H1 (cell line): ENCODE results near the gene KLHDC4. TPM values are rescaled to one million over a fixed set of nuclear protein-coding genes. Genes with fewer than 3 reads are reported as not detected.

ENCODE experiments used
- CTCF ChIA-PET: fragments of 300-600 bp; sonication (Branson Sonifier 250); formaldehyde crosslinking; loops from one replicate; lab custom pipeline; 2021; ENCODE audit not compliant: partially characterized antibody; lab: Charles Lee
- POLR2A ChIA-PET: fragments of 300-600 bp; sonication (Branson Sonifier 250); formaldehyde crosslinking; loops from one replicate; lab custom pipeline; 2021; ENCODE audit warnings: inconsistent platforms; ENCODE audit not compliant: partially characterized antibody; lab: Charles Lee
- DNase-seq, 2 experiments: peaks; one replicate each; pipeline versions ENCODE4 v3.0.0 to v3.0.0-alpha.2; 2010 to 2022; ENCODE audit warnings: low spot score in 2 of 2, low read depth in 1 of 2, mixed read lengths in 1 of 2
- FAIRE-seq: peaks from 2 replicates; lab custom pipeline; 2011; peaks lifted over from hg19 to GRCh38; lab: Jason Lieb, UNC
- H2AFZ ChIP-seq: 2 replicates; pipeline ENCODE4 v1.8.1; 2012; ENCODE audit warnings: low read length, inconsistent platforms
- H2AK5ac ChIP-seq: 2 replicates; pipeline ENCODE4 v1.6.1; 2013; ENCODE audit warnings: low read depth, low read length
- H2BK120ac ChIP-seq: replicated peaks from 2 replicates; pipeline ENCODE3; 2013; ENCODE audit warnings: low read depth, low read length, inconsistent platforms
- H2BK12ac ChIP-seq: 2 replicates; pipeline ENCODE4 v1.6.1; 2013; ENCODE audit warnings: low read depth, low read length
- H2BK15ac ChIP-seq: 2 replicates; pipeline ENCODE4 v1.6.1; 2013; ENCODE audit warnings: low read length
- H2BK20ac ChIP-seq: 2 replicates; pipeline ENCODE4 v1.6.1; 2013; ENCODE audit warnings: low read length
- H2BK5ac ChIP-seq: 2 replicates; pipeline ENCODE4 v1.6.1; 2013; ENCODE audit warnings: low read depth, low read length
- H3K14ac ChIP-seq: 2 replicates; pipeline ENCODE4 v1.6.1; 2013; ENCODE audit warnings: inconsistent platforms; ENCODE audit not compliant: insufficient read length
- H3K18ac ChIP-seq: 2 replicates; pipeline ENCODE4 v1.6.1; 2013; ENCODE audit warnings: low read length; ENCODE audit errors: extremely low read depth
- H3K23ac ChIP-seq: 2 replicates; pipeline ENCODE4 v1.6.1; 2013; ENCODE audit warnings: inconsistent platforms; ENCODE audit not compliant: insufficient read length
- H3K23me2 ChIP-seq: 2 replicates; pipeline ENCODE4 v1.6.1; 2013; ENCODE audit warnings: low read depth, low read length
- H3K27ac ChIP-seq: 2 replicates; pipeline ENCODE4 v1.6.1; 2011; ENCODE audit warnings: low read depth, low read length, inconsistent platforms
- H3K27me3 ChIP-seq, 4 experiments: replicated peaks in 1 of 4; 1 replicate in 1 of 4; 2 replicates in 3 of 4; pipeline versions ENCODE4 v1.6.1 to v1.8.1; 2011 to 2013; ENCODE audit warnings: low read length in 3 of 4, mild to moderate bottlenecking in 3 of 4, inconsistent platforms in 2 of 4, mixed read lengths in 2 of 4, moderate library complexity in 1 of 4; ENCODE audit not compliant: control insufficient read depth in 3 of 4, insufficient read depth in 3 of 4; ENCODE audit errors: extremely low read depth in 1 of 4
- H3K36me3 ChIP-seq, 4 experiments: 2 replicates each; pipeline versions ENCODE4 v1.6.1 to v1.8.1; 2011 to 2013; ENCODE audit warnings: mild to moderate bottlenecking in 4 of 4, low read length in 3 of 4, moderate library complexity in 2 of 4, control low read depth in 1 of 4, inconsistent platforms in 1 of 4; ENCODE audit not compliant: insufficient read depth in 4 of 4, control insufficient read depth in 2 of 4
- H3K4ac ChIP-seq: replicated peaks from 2 replicates; pipeline ENCODE3; 2013; ENCODE audit warnings: low read length, low read depth, mixed read lengths, inconsistent platforms; ENCODE audit not compliant: insufficient read length
- H3K4me1 ChIP-seq, 4 experiments: replicated peaks in 1 of 4; 1 replicate in 1 of 4; 2 replicates in 3 of 4; pipeline versions ENCODE4 v1.6.1 to v1.8.1; 2011 to 2013; ENCODE audit warnings: low read length in 3 of 4, inconsistent platforms in 2 of 4, mixed read lengths in 1 of 4; ENCODE audit not compliant: insufficient read depth in 4 of 4, control insufficient read depth in 3 of 4
- H3K4me2 ChIP-seq, 2 experiments: 2 replicates each; pipeline versions ENCODE4 v1.6.1 to v1.8.1; 2011 to 2013; ENCODE audit warnings: low read depth in 2 of 2, low read length in 2 of 2, control low read depth in 1 of 2, inconsistent platforms in 1 of 2, mild to moderate bottlenecking in 1 of 2; ENCODE audit not compliant: insufficient read depth in 1 of 2
- H3K4me3 ChIP-seq, 4 experiments: fragments of 200-600, 300-600 bp in 1 of 4; sonication (generic), shearing (Covaris generic), sonication (Bioruptor Twin) in 1 of 4; 2 replicates each; pipeline versions ENCODE4 v1.5.1 to v1.8.1; 2011 to 2016; ENCODE audit warnings: low read length in 4 of 4, low read depth in 3 of 4, control low read depth in 2 of 4, inconsistent platforms in 2 of 4, mild to moderate bottlenecking in 2 of 4, mixed read lengths in 1 of 4, moderate library complexity in 1 of 4; ENCODE audit not compliant: insufficient read depth in 2 of 4; ENCODE audit errors: extremely low read depth in 1 of 4
- H3K56ac ChIP-seq: replicated peaks from 2 replicates; pipeline ENCODE3; 2013; ENCODE audit warnings: low read depth, mild to moderate bottlenecking, mixed read lengths, low read length, inconsistent platforms; ENCODE audit not compliant: insufficient read length
- H3K79me1 ChIP-seq: 2 replicates; pipeline ENCODE4 v1.6.1; 2013; ENCODE audit warnings: low read depth, low read length, control low read depth
- H3K79me2 ChIP-seq, 2 experiments: 2 replicates each; pipeline versions ENCODE4 v1.6.1 to v1.8.1; 2012 to 2013; ENCODE audit warnings: low read length in 2 of 2, mild to moderate bottlenecking in 2 of 2, inconsistent platforms in 1 of 2; ENCODE audit not compliant: insufficient read depth in 2 of 2, control insufficient read depth in 1 of 2
- H3K9ac ChIP-seq, 4 experiments: replicated peaks in 1 of 4; 1 replicate in 1 of 4; 2 replicates in 3 of 4; pipeline versions ENCODE4 v1.6.1 to v1.8.1; 2011 to 2013; ENCODE audit warnings: low read depth in 3 of 4, low read length in 3 of 4, control low read depth in 2 of 4, mild to moderate bottlenecking in 2 of 4, moderate library complexity in 2 of 4, inconsistent platforms in 1 of 4; ENCODE audit errors: extremely low read depth in 1 of 4
- H3K9me3 ChIP-seq, 2 experiments: 2 replicates each; pipeline versions ENCODE4 v1.6.1 to v1.8.1; 2012 to 2013; ENCODE audit warnings: mild to moderate bottlenecking in 2 of 2, moderate library complexity in 2 of 2, control low read depth in 1 of 2, inconsistent platforms in 1 of 2, low read depth in 1 of 2, low read length in 1 of 2, mixed read lengths in 1 of 2; ENCODE audit not compliant: insufficient read depth in 2 of 2
- H4K20me1 ChIP-seq, 2 experiments: replicated peaks in 1 of 2; 2 replicates each; pipeline versions ENCODE3 to v1.8.1; 2011 to 2013; ENCODE audit warnings: inconsistent platforms in 2 of 2, low read length in 2 of 2, mild to moderate bottlenecking in 1 of 2; ENCODE audit not compliant: insufficient read depth in 2 of 2, control insufficient read depth in 1 of 2
- H4K5ac ChIP-seq: 2 replicates; pipeline ENCODE4 v1.6.1; 2013; ENCODE audit warnings: low read length, low read depth, mixed read lengths, inconsistent platforms; ENCODE audit not compliant: insufficient read length
- H4K8ac ChIP-seq: 2 replicates; pipeline ENCODE4 v1.8.0; 2013; ENCODE audit warnings: mild to moderate bottlenecking, moderate library complexity, low read length, inconsistent platforms; ENCODE audit not compliant: insufficient read depth; ENCODE audit errors: extremely low read depth
- H4K91ac ChIP-seq: replicated peaks from 2 replicates; pipeline ENCODE3; 2013; ENCODE audit warnings: low read length, mixed read lengths, inconsistent platforms; ENCODE audit not compliant: insufficient read length
- POLR2AphosphoS5 ChIP-seq: IDR thresholded peaks from 2 replicates; pipeline ENCODE4 v1.6.1; 2011; ENCODE audit warnings: low read depth, low read length
- POU5F1 ChIP-seq: IDR thresholded peaks from 2 replicates; pipeline ENCODE4 v1.6.1; 2011; ENCODE audit warnings: low read depth, mild to moderate bottlenecking, low read length, moderate library complexity
- SP4 ChIP-seq: IDR thresholded peaks from 2 replicates; pipeline ENCODE4 v1.6.1; 2012; ENCODE audit warnings: low read length, inconsistent platforms
- WGBS, 2 experiments: shearing (Covaris generic) in 1 of 2; methylation state at CpG; one replicate each; pipeline versions ENCODE4 v1.1.6 to v1.1.7; 2013 to 2015; ENCODE audit warnings: low lambda C conversion rate in 2 of 2, mixed read lengths in 2 of 2, inconsistent platforms in 1 of 2, low coverage in 1 of 2, missing lambda C conversion rate in 1 of 2; ENCODE audit not compliant: insufficient replicate concordance in 2 of 2, insufficient coverage in 1 of 2, insufficient read length in 1 of 2; ENCODE audit errors: extremely low coverage in 1 of 2, missing lambda C conversion rate in 1 of 2; 5-methylcytosine and 5-hydroxymethylcytosine counted together
- polyA plus RNA-seq, 7 experiments: library from polyadenylated mRNA; depleted of rRNA in 3 of 7; stranded (reverse) in 5 of 7; unstranded in 2 of 7; fragments of >200 nt in 5 of 7; fragments of 200-250 nt in 2 of 7; gene quantifications; 1 replicate in 5 of 7; 2 replicates in 1 of 7; 4 replicates in 1 of 7; pipeline versions ENCODE4 v1.2.1 to v1.2.3, GENCODE V29; 2011 to 2013; ENCODE audit warnings: missing spikeins in 2 of 7, mixed read lengths in 2 of 7
- total RNA-seq: library from RNA; stranded (reverse); fragmentation: NEBNext Ultra II Directional; extraction: Animal tissue kit (Norgen Biotek cat#: 25700); gene quantifications from 2 replicates; pipeline ENCODE4 v1.2.1, GENCODE V29; 2021

KLHDC4 gene
- total and polyA plus RNA-seq, 2 of the 8 experiments (the other 6 are each of a cell fraction or from before 2014, with no cell fraction given), result 23.7 to 63.9 TPM

- ChIA-PET POLR2A (interaction anchor here (0.6 to 1.6 kb wide), 4 partner anchors 12 to 219 kb away, joined by 3 to 4 read pairs (median 3); no protein-coding TSS in a partner anchor), CTCF (interaction anchor here (1.3 to 2.1 kb wide), 3 partner anchors 13 to 73 kb away, joined by 3 to 6 read pairs (median 6); partner anchors contain the start of gene KLHDC4)
- TF ChIP-seq SP4 (no peak), POU5F1 (no peak), POLR2AphosphoS5 (0 out of 2 replicates have a peak, but pooled peaks have one; percentile 32)
- H4K8ac ChIP-seq, result no peak overlapping the region
- H2AK5ac ChIP-seq, result no peak overlapping the region
- H3K4me3 ChIP-seq, result no peak overlapping the region
- no peak overlapping the region for H4K91ac ChIP-seq
- 97% methylated on average over 40 of the region's 49 CpGs; no CpG with 5 or more reads in 1 of the 2 experiments for WGBS, 2 experiments
- H3K23ac ChIP-seq, result no peak overlapping the region
- H3K14ac ChIP-seq, result no peak overlapping the region
- H3K4me1 ChIP-seq, result peaks cover 0 to 3% (median 0%) of the 10 kb centered on the region in 4 experiments; a peak in 2 of 7 replicates
- no peak overlapping the region for H3K18ac ChIP-seq
- H3K56ac ChIP-seq, result no peak overlapping the region
- H3K23me2 ChIP-seq, result no peaks in the 10 kb centered on the region
- no peak overlapping the region for H4K5ac ChIP-seq
- no peak overlapping the region for H2AFZ ChIP-seq
- no peaks in the 10 kb centered on the region; a peak in 1 of 4 replicates for H3K79me2 ChIP-seq
- no peak overlapping the region for H3K9ac ChIP-seq
- FAIRE-seq (no peak), DNase-seq (no peak)
- no peak overlapping the region; the same call in 1 of the 2 replicates for H2BK5ac ChIP-seq
- H4K20me1 ChIP-seq, result peaks cover 7 to 13% of the 10 kb centered on the region in 2 experiments
- no peak overlapping the region for H3K27ac ChIP-seq
- H3K79me1 ChIP-seq, result 0 out of 2 replicates have a peak, but pooled peaks cover 3% of the 10 kb centered on the region
- no peaks in the 10 kb centered on the region for H3K27me3 ChIP-seq
- H3K4ac ChIP-seq, result no peak overlapping the region
- H3K4me2 ChIP-seq, result no peak overlapping the region
- no peaks in the 10 kb centered on the region for H3K9me3 ChIP-seq
- H2BK15ac ChIP-seq, result no peak overlapping the region
- H2BK12ac ChIP-seq, result no peak overlapping the region
- H2BK20ac ChIP-seq, result no peak overlapping the region
- peaks cover 6 to 26% (median 17%) of the 10 kb centered on the region in 4 experiments; a peak in 7 of 8 replicates for H3K36me3 ChIP-seq
- no peak overlapping the region for H2BK120ac ChIP-seq
Measured at GRCh38 chr16:87708881-87709638, 56.7 kb downstream of the KLHDC4 start.
